WERI-Rb-1 (cell line): ENCODE data around the gene RPL10.

Experiments
- DNase-seq: peaks from one replicate; pipeline ENCODE4 v3.0.0-alpha.2; 2020
- H3K27ac ChIP-seq: fragments of 250-450 bp; sonication (Bioruptor Pico); 2 replicates; pipeline ENCODE4 v1.5.1; 2020; ENCODE audit warnings: mild to moderate bottlenecking, moderate library complexity
- H3K27me3 ChIP-seq: fragments of 250-450 bp; sonication (Bioruptor Pico); 2 replicates; pipeline ENCODE4 v1.5.1; 2021; ENCODE audit warnings: mild to moderate bottlenecking, low read depth, moderate library complexity; ENCODE audit not compliant: insufficient read depth, severe bottlenecking
- H3K36me3 ChIP-seq: fragments of 250-450 bp; sonication (Bioruptor Pico); 2 replicates; pipeline ENCODE4 v1.5.1; 2020; ENCODE audit warnings: mild to moderate bottlenecking, moderate library complexity
- H3K4me3 ChIP-seq: 2 replicates; pipeline ENCODE4 v1.5.1; 2011; ENCODE audit warnings: low read depth, mild to moderate bottlenecking, control low read depth, low read length
- H3K9me3 ChIP-seq: fragments of 250-450 bp; sonication (Bioruptor Pico); 2 replicates; pipeline ENCODE4 v1.5.1; 2021; ENCODE audit warnings: mild to moderate bottlenecking, moderate library complexity; ENCODE audit not compliant: severe bottlenecking
- TF ChIP-seq, protein P1 (sequence below): IDR thresholded peaks from 2 replicates; pipeline ENCODE4 v1.5.1; 2011; ENCODE audit warnings: low read depth, mild to moderate bottlenecking, control low read depth, inconsistent platforms, low read length

Gene RPL10

DNA sequence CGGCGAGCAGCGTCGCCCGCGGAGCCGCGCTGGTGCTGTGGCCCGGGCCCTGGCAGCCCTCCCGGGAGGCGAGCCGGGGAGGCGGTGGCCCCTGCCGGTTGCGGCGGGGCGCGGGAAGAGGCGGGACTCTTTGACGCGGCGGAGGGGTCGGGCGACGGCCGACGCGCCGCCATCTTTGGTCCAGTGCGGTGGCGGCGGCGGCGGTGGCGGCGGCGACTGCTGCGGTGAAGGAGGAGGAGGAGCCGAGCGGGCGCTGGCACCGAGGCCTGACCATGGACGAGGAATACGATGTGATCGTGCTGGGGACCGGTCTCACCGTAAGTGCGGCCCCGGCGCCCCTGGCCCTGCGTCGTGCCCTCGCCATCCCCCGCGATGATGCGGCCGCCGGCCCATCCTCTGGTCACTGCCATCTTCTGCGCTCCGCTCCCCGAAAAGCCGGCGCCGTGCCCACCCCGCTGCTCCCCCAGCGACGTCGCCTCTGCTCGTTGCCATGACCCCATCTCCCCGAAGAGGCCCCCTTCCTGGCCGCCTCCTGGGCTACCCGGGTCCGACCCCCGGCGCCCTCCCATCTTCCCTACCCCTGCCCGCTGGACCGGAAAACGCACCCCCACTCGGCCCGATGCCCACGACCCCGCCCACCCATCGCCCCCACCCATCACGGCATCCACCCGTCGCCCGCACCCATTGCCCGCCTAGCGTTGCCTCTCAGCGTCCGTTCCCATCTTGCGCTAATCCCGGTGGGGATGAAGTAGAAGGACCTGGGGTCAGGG lies 39.0 kb downstream of the RPL10 start, which contains the start of gene GDI1:
GDI1 (plus strand) TSS at position 172 of the 770 bp plus-strand sequence; CDS start at position 273, 101 bp downstream.
- Histone ChIP-seq H3K4me3 (peak within 1 kb of the TSS; percentile 57), H3K9me3 (no peaks in the 10 kb centered on the region), H3K27me3 (peaks cover 7% of the 10 kb centered on the region), H3K36me3 (peaks cover 79% of the 10 kb centered on the region), H3K27ac (peak within 1 kb of the TSS; percentile 99)
- peak; percentile 71 for DNase-seq
- TF ChIP-seq, protein P1, sequence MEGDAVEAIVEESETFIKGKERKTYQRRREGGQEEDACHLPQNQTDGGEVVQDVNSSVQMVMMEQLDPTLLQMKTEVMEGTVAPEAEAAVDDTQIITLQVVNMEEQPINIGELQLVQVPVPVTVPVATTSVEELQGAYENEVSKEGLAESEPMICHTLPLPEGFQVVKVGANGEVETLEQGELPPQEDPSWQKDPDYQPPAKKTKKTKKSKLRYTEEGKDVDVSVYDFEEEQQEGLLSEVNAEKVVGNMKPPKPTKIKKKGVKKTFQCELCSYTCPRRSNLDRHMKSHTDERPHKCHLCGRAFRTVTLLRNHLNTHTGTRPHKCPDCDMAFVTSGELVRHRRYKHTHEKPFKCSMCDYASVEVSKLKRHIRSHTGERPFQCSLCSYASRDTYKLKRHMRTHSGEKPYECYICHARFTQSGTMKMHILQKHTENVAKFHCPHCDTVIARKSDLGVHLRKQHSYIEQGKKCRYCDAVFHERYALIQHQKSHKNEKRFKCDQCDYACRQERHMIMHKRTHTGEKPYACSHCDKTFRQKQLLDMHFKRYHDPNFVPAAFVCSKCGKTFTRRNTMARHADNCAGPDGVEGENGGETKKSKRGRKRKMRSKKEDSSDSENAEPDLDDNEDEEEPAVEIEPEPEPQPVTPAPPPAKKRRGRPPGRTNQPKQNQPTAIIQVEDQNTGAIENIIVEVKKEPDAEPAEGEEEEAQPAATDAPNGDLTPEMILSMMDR, result no peak

DNA sequence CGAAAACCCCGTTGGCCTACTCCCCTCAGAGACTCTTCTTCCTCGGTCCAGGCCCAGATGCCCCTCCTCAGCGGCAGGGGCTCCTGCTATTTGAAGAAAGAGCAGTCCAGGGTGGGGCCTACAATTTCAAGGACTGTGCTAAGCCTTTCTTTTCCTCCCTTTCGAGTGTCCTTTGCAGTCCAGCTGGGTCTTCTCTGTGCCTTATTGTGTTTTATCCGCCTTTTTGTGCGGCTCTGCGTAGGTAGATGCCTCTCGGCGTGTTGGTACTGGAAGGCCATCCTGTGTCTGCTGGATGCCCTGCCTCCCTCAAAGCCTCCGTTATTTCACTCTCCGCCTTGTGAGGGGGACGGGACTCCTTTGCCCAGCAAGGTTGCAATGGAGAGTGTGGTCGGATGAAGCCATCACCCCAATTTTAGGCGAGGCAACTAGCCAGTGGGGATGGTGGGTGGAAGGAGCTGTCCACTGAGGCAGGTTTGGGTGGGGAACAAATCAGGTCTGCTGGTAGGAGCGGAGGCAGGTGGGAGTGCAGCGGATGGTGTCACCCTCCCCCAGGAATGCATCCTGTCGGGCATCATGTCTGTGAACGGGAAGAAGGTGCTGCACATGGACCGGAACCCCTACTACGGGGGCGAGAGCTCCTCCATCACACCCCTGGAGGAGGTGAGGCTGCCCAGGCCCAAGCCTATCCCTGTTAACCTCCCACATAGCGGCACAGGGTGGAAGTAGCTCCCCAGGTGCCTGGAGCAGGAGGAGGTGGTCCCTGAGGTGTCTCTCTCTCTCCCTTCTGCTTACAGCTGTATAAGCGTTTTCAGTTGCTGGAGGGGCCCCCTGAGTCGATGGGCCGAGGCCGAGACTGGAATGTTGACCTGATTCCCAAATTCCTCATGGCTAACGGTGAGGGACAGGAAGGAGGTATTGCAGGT lies 40.1 kb downstream of the RPL10 start:
- H3K9me3 ChIP-seq, result no peaks in the 10 kb centered on the region
- H3K27ac ChIP-seq, result peak overlapping the region; percentile 35
- DNase-seq, result no peak
- peaks cover 79% of the 10 kb centered on the region for H3K36me3 ChIP-seq
- peak overlapping the region; percentile 57 for H3K4me3 ChIP-seq
- TF ChIP-seq, protein P1, result no peak
- peaks cover 4% of the 10 kb centered on the region for H3K27me3 ChIP-seq

DNA sequence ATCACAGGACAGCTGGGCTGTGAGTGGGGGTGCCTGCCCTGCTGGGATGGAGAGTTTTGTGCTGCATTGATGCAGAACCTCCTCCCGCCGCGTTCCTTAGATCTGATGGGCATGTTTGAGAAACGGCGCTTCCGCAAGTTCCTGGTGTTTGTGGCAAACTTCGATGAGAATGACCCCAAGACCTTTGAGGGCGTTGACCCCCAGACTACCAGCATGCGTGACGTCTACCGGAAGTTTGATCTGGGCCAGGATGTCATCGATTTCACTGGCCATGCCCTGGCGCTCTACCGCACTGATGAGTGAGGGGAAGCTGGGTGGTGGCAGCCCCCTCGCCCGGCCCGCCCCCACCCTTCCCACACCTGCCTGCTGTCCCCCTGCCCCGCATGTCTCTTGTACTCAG lies 41.7 kb downstream of the RPL10 start:
- Histone ChIP-seq H3K4me3 (no peak overlapping the region), H3K27ac (no peak overlapping the region), H3K27me3 (peaks cover 4% of the 10 kb centered on the region), H3K9me3 (no peaks in the 10 kb centered on the region), H3K36me3 (peaks cover 66% of the 10 kb centered on the region)
- DNase-seq, result no peak
- TF ChIP-seq, protein P1, result no peak

DNA sequence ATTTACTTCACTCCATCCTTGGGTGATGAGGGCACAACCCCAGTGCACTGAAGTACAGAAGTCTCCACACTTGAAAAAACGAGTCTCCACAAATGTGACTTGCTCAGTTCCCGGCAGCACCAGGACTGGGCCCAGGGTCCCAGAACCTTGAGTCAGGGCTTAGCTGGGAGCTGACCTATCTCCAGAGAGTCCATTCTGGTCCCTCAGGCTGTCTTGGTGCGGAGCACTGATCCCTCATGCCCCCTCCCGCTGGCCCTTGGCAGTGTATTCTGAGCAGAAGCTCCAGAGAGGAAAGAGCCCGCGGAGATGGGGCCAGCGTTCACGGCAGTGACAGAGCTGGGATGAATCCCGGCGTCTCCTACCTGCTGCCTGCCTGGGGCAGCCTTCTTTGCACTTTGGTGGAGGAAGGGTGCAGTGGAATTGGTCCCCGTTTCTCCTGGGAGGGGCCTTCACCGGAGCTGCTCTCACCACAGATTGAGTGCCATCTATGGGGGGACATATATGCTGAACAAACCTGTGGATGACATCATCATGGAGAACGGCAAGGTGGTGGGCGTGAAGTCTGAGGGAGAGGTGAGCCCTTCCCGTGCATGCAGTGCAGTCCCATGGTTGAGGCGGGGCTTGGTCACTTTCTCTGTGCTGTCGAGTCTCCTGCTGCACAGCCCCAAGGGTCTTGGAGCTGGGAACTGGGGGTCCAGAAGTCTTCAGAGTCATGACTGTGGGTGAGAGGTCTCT lies 42.6 kb downstream of the RPL10 start:
- TF ChIP-seq, protein P1, result no peak
- Histone ChIP-seq H3K27me3 (peaks cover 10% of the 10 kb centered on the region), H3K36me3 (peaks cover 64% of the 10 kb centered on the region), H3K4me3 (no peak overlapping the region), H3K9me3 (no peaks in the 10 kb centered on the region), H3K27ac (no peak overlapping the region)
- no peak for DNase-seq

DNA sequence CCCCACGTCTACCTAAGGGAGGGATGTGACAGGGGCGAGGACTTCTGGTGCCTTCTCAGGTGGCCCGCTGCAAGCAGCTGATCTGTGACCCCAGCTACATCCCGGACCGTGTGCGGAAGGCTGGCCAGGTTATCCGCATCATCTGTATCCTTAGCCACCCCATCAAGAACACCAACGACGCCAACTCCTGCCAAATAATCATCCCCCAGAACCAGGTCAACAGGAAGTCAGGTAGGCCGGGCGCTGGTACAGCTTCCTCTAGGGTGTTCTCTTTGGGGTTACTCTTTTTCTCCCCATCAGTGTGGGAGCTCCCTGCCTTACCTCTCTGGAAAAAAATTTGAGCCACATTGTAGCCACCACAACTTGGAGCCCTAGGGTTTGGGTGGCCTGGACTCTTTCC lies 43.4 kb downstream of the RPL10 start:
- no peak for DNase-seq
- no peaks in the 10 kb centered on the region for H3K9me3 ChIP-seq
- H3K4me3 ChIP-seq, result no peak overlapping the region
- H3K27me3 ChIP-seq, result peaks cover 11% of the 10 kb centered on the region
- TF ChIP-seq, protein P1, result no peak
- H3K36me3 ChIP-seq, result peaks cover 65% of the 10 kb centered on the region
- no peak overlapping the region for H3K27ac ChIP-seq
